KMS-11 (cell line): ENCODE results near the gene NTRK2.

Experiments
- H2AFZ ChIP-seq: fragments of 200-600 bp; sonication (generic); 2 replicates; pipeline ENCODE4 v1.6.1; 2016; ENCODE audit warnings: antibody characterized with exemption, mixed run types, low read depth
- H3K27ac ChIP-seq: fragments of 200-600 bp; sonication (generic); 2 replicates; pipeline ENCODE4 v1.6.1; 2016; ENCODE audit warnings: mild to moderate bottlenecking, mixed run types
- H3K27me3 ChIP-seq: fragments of 200-600 bp; sonication (generic); 2 replicates; pipeline ENCODE4 v1.6.1; 2017; ENCODE audit warnings: mild to moderate bottlenecking, low read depth, mixed run types, moderate library complexity; ENCODE audit not compliant: insufficient read depth
- H3K36me3 ChIP-seq: fragments of 200-600 bp; sonication (generic); 2 replicates; pipeline ENCODE4 v1.6.1; 2017; ENCODE audit warnings: mild to moderate bottlenecking, mixed run types; ENCODE audit not compliant: insufficient read depth
- H3K4me1 ChIP-seq: fragments of 200-600 bp; sonication (generic); 2 replicates; pipeline ENCODE4 v1.6.1; 2016; ENCODE audit warnings: mild to moderate bottlenecking, low read depth, mixed run types; ENCODE audit not compliant: poor library complexity, severe bottlenecking
- H3K4me2 ChIP-seq: fragments of 200-600 bp; sonication (generic); 2 replicates; pipeline ENCODE4 v1.7.0; 2016; ENCODE audit warnings: mild to moderate bottlenecking, mixed run types
- H3K4me3 ChIP-seq: fragments of 200-600 bp; sonication (generic); IDR thresholded peaks from 2 replicates; pipeline ENCODE4 v1.6.1; 2017; ENCODE audit warnings: low read depth, low read length, mixed read lengths; ENCODE audit not compliant: insufficient read depth
- H3K79me2 ChIP-seq: fragments of 200-600 bp; sonication (generic); 2 replicates; pipeline ENCODE4 v1.6.1; 2016; ENCODE audit warnings: low read depth, mixed run types; ENCODE audit not compliant: insufficient read depth
- H3K9ac ChIP-seq: fragments of 200-600 bp; sonication (generic); 2 replicates; pipeline ENCODE4 v1.6.1; 2016; ENCODE audit warnings: mild to moderate bottlenecking, mixed run types
- H4K20me1 ChIP-seq: fragments of 200-600 bp; sonication (generic); 2 replicates; pipeline ENCODE4 v1.6.1; 2016; ENCODE audit warnings: mild to moderate bottlenecking, mixed run types; ENCODE audit not compliant: insufficient read depth
- TF ChIP-seq, protein P1 (sequence below): fragments of 200-600 bp; sonication (generic); conservative IDR thresholded peaks from 2 replicates; pipeline ENCODE4 v1.6.1; 2017; ENCODE audit warnings: low read depth, mild to moderate bottlenecking, antibody characterized with exemption, low read length, moderate library complexity, mixed read lengths

NTRK2 gene

DNA sequence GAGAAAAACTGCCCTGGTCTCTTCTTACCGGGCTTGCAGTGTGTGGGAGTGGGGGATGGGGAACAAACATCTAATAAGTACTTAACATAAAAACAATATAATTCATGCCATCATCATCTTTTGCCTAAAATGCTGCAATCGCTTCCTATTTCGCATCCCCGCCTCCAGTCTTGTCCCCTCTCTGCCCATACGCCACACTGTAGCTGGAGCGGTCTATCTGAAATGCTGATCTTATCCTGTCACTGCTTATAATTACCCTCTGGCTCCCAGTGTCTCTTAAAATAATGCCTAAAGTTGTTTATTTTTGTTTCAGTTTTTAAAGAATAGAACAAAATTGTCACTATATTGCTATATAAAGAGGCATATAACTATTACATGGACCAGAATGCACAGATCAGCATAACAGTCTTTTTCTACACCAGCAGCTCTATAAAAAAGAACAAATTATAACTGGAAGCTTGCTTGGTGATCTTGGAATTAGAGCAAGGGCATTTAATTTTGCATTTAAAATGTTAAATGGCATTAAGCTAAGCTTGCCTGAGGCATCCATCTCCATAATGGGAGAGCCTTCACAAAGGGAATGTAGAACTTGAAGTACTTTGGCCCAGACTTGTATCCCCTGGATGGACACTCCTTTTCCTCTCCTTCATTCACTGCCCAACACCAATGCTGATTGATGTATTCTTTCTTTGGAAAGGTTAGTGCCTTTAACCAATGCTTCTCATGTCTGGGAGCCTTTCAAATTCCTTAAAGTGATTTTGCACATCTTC, 12.2 kb downstream of the NTRK2 start:
- Histone ChIP-seq H3K27me3 (no peaks in the 10 kb centered on the region), H2AFZ (no peak overlapping the region), H3K9ac (no peak overlapping the region), H3K79me2 (no peaks in the 10 kb centered on the region), H3K27ac (no peak overlapping the region), H3K4me3 (no peak overlapping the region), H4K20me1 (no peaks in the 10 kb centered on the region), H3K36me3 (no peaks in the 10 kb centered on the region), H3K4me2 (no peak overlapping the region), H3K4me1 (no peaks in the 10 kb centered on the region)
- TF ChIP-seq, protein P1, sequence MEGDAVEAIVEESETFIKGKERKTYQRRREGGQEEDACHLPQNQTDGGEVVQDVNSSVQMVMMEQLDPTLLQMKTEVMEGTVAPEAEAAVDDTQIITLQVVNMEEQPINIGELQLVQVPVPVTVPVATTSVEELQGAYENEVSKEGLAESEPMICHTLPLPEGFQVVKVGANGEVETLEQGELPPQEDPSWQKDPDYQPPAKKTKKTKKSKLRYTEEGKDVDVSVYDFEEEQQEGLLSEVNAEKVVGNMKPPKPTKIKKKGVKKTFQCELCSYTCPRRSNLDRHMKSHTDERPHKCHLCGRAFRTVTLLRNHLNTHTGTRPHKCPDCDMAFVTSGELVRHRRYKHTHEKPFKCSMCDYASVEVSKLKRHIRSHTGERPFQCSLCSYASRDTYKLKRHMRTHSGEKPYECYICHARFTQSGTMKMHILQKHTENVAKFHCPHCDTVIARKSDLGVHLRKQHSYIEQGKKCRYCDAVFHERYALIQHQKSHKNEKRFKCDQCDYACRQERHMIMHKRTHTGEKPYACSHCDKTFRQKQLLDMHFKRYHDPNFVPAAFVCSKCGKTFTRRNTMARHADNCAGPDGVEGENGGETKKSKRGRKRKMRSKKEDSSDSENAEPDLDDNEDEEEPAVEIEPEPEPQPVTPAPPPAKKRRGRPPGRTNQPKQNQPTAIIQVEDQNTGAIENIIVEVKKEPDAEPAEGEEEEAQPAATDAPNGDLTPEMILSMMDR = no peak

DNA sequence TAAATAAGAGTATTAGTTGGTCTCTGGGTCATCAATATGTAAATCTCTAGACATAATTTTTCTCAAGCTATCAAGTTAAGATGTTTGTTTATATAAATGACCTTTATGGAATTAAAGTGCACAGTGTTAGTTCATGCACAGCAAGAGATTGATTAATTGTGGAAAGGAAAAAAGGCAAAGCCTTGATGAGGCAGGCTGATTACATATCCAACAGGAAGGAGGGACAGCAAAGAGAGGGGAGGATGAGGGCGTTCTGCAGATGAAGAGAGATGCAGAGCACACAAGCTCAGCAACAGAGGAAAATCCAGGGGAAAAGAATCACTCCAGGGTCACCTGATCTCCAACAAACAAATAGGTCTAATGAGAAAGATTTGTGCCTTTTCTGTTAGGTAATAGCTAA, 16.5 kb downstream of the NTRK2 start:
- Histone ChIP-seq H3K36me3 (no peaks in the 10 kb centered on the region), H4K20me1 (no peaks in the 10 kb centered on the region), H3K4me1 (no peaks in the 10 kb centered on the region), H3K4me2 (no peak overlapping the region), H3K27me3 (no peaks in the 10 kb centered on the region), H3K79me2 (no peaks in the 10 kb centered on the region), H3K9ac (no peak overlapping the region), H3K27ac (no peak overlapping the region), H3K4me3 (no peak overlapping the region), H2AFZ (no peak overlapping the region)
- TF ChIP-seq, protein P1 = no peak

DNA sequence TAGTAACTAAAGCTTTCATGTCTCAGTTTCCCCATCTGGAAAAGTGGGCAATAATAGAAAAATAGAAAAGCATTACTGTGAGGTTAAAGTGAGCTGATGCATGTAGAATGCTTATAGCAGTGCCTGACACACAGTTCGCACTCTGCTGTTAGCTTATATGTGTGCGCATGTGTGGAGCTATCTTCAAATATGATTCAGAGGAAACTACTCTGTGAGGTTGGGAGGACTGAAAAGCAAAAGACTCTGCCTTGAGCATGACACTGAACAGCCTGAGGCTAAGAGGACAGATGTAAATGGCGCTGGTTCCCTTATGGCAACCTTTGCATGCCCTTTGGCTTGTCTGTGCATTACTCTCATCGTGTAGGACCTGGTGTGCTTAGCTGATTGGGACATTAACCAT, 19.4 kb downstream of the NTRK2 start:
- no peaks in the 10 kb centered on the region for H3K27me3 ChIP-seq
- H3K9ac ChIP-seq = no peak overlapping the region
- no peak overlapping the region for H3K4me2 ChIP-seq
- H3K36me3 ChIP-seq = no peaks in the 10 kb centered on the region
- peaks cover 29% of the 10 kb centered on the region for H3K4me1 ChIP-seq
- H3K27ac ChIP-seq = no peak overlapping the region
- no peaks in the 10 kb centered on the region for H3K79me2 ChIP-seq
- TF ChIP-seq, protein P1 = no peak
- no peak overlapping the region for H2AFZ ChIP-seq
- no peaks in the 10 kb centered on the region for H4K20me1 ChIP-seq
- H3K4me3 ChIP-seq = no peak overlapping the region

DNA sequence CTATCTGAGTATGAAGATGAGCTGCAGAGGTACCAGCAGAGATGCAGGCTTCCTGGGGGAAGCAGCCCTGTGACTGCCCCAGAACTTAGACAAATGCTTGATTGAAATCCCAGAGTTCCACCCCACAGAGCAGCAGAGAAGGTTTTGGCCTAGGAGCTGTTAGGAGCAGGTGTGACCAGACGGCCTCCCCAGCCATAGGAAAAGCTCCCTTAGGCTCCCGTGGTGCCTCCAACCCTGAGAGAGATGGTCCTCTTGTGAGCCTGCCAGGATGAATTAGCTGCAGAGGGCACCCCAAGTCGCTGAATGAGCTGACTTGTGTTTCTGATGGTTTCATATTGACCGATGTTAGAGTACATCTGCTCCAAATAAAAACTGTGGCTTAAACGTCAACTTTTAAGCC, 22.1 kb downstream of the NTRK2 start:
- no peaks in the 10 kb centered on the region for H3K36me3 ChIP-seq
- H3K79me2 ChIP-seq = no peaks in the 10 kb centered on the region
- no peak overlapping the region; the same call in 1 of the 2 replicates for H3K4me2 ChIP-seq
- no peak overlapping the region for H3K27ac ChIP-seq
- H3K4me3 ChIP-seq = no peak overlapping the region
- peaks cover 49% of the 10 kb centered on the region for H3K4me1 ChIP-seq
- TF ChIP-seq, protein P1 = no peak
- H3K27me3 ChIP-seq = no peaks in the 10 kb centered on the region
- no peak overlapping the region for H3K9ac ChIP-seq
- H4K20me1 ChIP-seq = no peaks in the 10 kb centered on the region
- H2AFZ ChIP-seq = no peak overlapping the region
